K562 (cell line): ENCODE measurements around the gene RNF224. TPM values are rescaled to one million over a fixed set of nuclear protein-coding genes. Genes with fewer than 3 reads are reported as not detected.

ENCODE experiments used
- DNMT1 ChIP-seq: fragments of 450-650 bp; IDR thresholded peaks from 2 replicates; pipeline ENCODE4 v1.6.1; 2016; ENCODE audit warnings: antibody characterized with exemption, mild to moderate bottlenecking
- GATAD2A ChIP-seq: fragments of 450-650 bp; IDR thresholded peaks from 2 replicates; pipeline ENCODE4 v1.6.1; 2017
- HMGN3 ChIP-seq: IDR thresholded peaks from 2 replicates; pipeline ENCODE4 v1.6.1; 2011; ENCODE audit warnings: borderline replicate concordance, low read depth, mild to moderate bottlenecking, mixed read lengths, low read length; ENCODE audit not compliant: insufficient read length; ENCODE audit errors: extremely low read depth
- MCM5 ChIP-seq: fragments of 450-650 bp; IDR thresholded peaks from 2 replicates; pipeline ENCODE4 v1.6.1; 2016; ENCODE audit warnings: low read depth
- MXD1 ChIP-seq: fragments of 250-450 bp; sonication (Bioruptor Pico); IDR thresholded peaks from 2 replicates; pipeline ENCODE4 v1.8.0; 2021; ENCODE audit warnings: borderline replicate concordance, mild to moderate bottlenecking, moderate library complexity; ENCODE audit not compliant: poor library complexity, severe bottlenecking
- PYGO2 ChIP-seq: fragments of 450-650 bp; IDR thresholded peaks from 2 replicates; pipeline ENCODE4 v1.6.1; 2016; ENCODE audit warnings: mild to moderate bottlenecking, missing genetic modification characterization, moderate library complexity, missing compliant biosample characterization
- RBFOX2 ChIP-seq: fragments of 200-400 bp; formaldehyde crosslinking; IDR thresholded peaks from 2 replicates; pipeline ENCODE4 v1.6.1; 2017; ENCODE audit warnings: low read depth, mild to moderate bottlenecking, low read length, moderate library complexity
- RBM22 ChIP-seq: fragments of 200-400 bp; formaldehyde crosslinking; IDR thresholded peaks from 2 replicates; pipeline ENCODE4 v1.6.1; 2018; ENCODE audit warnings: low read length, low read depth; ENCODE audit not compliant: poor library complexity, severe bottlenecking
- SREBF1 ChIP-seq: fragments of 150-350 bp; IDR thresholded peaks from 2 replicates; pipeline ENCODE4 v1.6.1; 2014; ENCODE audit warnings: antibody characterized with exemption, low read depth, low read length, borderline replicate concordance
- ZNF232 ChIP-seq: sonication (generic); formaldehyde crosslinking; IDR thresholded peaks from 2 replicates; pipeline ENCODE4 v1.8.0; 2022; ENCODE audit warnings: mild to moderate bottlenecking, missing genetic modification reagents
- ZNF282 ChIP-seq: sonication (generic); formaldehyde crosslinking; IDR thresholded peaks from 2 replicates; pipeline ENCODE4 v1.8.1; 2023; ENCODE audit warnings: missing genetic modification reagents
- ZNF347 ChIP-seq: fragments of 450-650 bp; formaldehyde crosslinking; IDR thresholded peaks from 2 replicates; pipeline ENCODE4 v1.4.0; 2020; ENCODE audit warnings: low read depth, mild to moderate bottlenecking, moderate library complexity
- polyA plus RNA-seq, 8 experiments: library from polyadenylated mRNA; depleted of rRNA in 4 of 8; stranded (reverse) in 5 of 8; unstranded in 3 of 8; fragments of >200 nt; fragmentation: Nextera tagmentation in 2 of 8; fragmentation: Illumina TruSeq in 1 of 8; extraction: Ambion mirVana in 2 of 8; extraction: Trizol in 1 of 8; gene quantifications; 2 replicates each; pipeline versions ENCODE4 v1.2.1 to v1.2.3, GENCODE V29; 2011 to 2014; ENCODE audit warnings: inconsistent platforms in 1 of 8, missing spikeins in 1 of 8
- total RNA-seq, 7 experiments: library from RNA; depleted of rRNA in 6 of 7; stranded (reverse); fragments of >200 nt in 6 of 7; fragmentation: Illumina TruSeq in 2 of 7; extraction: Trizol in 2 of 7; gene quantifications; 2 replicates each; pipeline versions ENCODE4 v1.2.1 to v1.2.3, GENCODE V29; 2011 to 2021; ENCODE audit warnings: low replicate concordance in 1 of 7
- TF ChIP-seq, protein P1 (sequence below), 3 experiments: IDR thresholded peaks in 2 of 3; conservative IDR thresholded peaks in 1 of 3; 2 replicates each; pipeline ENCODE4 v1.5.1; 2011 to 2012; ENCODE audit warnings: low read length in 3 of 3, mild to moderate bottlenecking in 3 of 3, control low read depth in 2 of 3, improper control_type of control experiment in 1 of 3, inconsistent platforms in 1 of 3, low read depth in 1 of 3, mixed read lengths in 1 of 3, moderate library complexity in 1 of 3; ENCODE audit not compliant: insufficient read depth in 2 of 3
- TF ChIP-seq, protein P2 (sequence below): IDR thresholded peaks from 3 replicates; pipeline ENCODE4 v1.6.1; 2011; ENCODE audit warnings: borderline replicate concordance, mild to moderate bottlenecking, moderate library complexity; ENCODE audit not compliant: insufficient read length; ENCODE audit errors: extremely low read depth
- TF ChIP-seq, protein P3 (sequence below): sonication (generic); formaldehyde crosslinking; IDR thresholded peaks from 2 replicates; pipeline ENCODE4 v1.8.1; 2023; ENCODE audit warnings: mild to moderate bottlenecking, missing genetic modification reagents

Gene RNF224
- total and polyA plus RNA-seq, 9 of the 15 experiments (the other 6 are each of a cell fraction or from before 2014, with no cell fraction given) = not detected

GRCh38 chr9:137182836-137183235 lies 44.5 kb upstream of the RNF224 start (continued):
- TF ChIP-seq MXD1 (CRISPR knock-in tag) (no peak), HMGN3 (peak; percentile 25), PYGO2 (no peak), RBFOX2 (0 out of 2 replicates have a peak, but pooled peaks have one; percentile 8), DNMT1 (no peak), GATAD2A (no peak), RBM22 (no peak), ZNF282 (CRISPR knock-in tag) (no peak), ZNF232 (no peak), MCM5 (no peak), SREBF1 (no peak), ZNF347 (CRISPR knock-in tag) (no peak)
- TF ChIP-seq, protein P1, sequence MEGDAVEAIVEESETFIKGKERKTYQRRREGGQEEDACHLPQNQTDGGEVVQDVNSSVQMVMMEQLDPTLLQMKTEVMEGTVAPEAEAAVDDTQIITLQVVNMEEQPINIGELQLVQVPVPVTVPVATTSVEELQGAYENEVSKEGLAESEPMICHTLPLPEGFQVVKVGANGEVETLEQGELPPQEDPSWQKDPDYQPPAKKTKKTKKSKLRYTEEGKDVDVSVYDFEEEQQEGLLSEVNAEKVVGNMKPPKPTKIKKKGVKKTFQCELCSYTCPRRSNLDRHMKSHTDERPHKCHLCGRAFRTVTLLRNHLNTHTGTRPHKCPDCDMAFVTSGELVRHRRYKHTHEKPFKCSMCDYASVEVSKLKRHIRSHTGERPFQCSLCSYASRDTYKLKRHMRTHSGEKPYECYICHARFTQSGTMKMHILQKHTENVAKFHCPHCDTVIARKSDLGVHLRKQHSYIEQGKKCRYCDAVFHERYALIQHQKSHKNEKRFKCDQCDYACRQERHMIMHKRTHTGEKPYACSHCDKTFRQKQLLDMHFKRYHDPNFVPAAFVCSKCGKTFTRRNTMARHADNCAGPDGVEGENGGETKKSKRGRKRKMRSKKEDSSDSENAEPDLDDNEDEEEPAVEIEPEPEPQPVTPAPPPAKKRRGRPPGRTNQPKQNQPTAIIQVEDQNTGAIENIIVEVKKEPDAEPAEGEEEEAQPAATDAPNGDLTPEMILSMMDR (IDR thresholded peaks at IDR 0.05 in 2 of 3, conservative IDR thresholded peaks at IDR 0.05 in 1 of 3; ENCODE audit: insufficient read depth in 2 of 3, low read depth in 1 of 3, low read length in 3 of 3) = no peak
- TF ChIP-seq, protein P2, sequence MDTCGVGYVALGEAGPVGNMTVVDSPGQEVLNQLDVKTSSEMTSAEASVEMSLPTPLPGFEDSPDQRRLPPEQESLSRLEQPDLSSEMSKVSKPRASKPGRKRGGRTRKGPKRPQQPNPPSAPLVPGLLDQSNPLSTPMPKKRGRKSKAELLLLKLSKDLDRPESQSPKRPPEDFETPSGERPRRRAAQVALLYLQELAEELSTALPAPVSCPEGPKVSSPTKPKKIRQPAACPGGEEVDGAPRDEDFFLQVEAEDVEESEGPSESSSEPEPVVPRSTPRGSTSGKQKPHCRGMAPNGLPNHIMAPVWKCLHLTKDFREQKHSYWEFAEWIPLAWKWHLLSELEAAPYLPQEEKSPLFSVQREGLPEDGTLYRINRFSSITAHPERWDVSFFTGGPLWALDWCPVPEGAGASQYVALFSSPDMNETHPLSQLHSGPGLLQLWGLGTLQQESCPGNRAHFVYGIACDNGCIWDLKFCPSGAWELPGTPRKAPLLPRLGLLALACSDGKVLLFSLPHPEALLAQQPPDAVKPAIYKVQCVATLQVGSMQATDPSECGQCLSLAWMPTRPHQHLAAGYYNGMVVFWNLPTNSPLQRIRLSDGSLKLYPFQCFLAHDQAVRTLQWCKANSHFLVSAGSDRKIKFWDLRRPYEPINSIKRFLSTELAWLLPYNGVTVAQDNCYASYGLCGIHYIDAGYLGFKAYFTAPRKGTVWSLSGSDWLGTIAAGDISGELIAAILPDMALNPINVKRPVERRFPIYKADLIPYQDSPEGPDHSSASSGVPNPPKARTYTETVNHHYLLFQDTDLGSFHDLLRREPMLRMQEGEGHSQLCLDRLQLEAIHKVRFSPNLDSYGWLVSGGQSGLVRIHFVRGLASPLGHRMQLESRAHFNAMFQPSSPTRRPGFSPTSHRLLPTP = no peak
- TF ChIP-seq, protein P3, sequence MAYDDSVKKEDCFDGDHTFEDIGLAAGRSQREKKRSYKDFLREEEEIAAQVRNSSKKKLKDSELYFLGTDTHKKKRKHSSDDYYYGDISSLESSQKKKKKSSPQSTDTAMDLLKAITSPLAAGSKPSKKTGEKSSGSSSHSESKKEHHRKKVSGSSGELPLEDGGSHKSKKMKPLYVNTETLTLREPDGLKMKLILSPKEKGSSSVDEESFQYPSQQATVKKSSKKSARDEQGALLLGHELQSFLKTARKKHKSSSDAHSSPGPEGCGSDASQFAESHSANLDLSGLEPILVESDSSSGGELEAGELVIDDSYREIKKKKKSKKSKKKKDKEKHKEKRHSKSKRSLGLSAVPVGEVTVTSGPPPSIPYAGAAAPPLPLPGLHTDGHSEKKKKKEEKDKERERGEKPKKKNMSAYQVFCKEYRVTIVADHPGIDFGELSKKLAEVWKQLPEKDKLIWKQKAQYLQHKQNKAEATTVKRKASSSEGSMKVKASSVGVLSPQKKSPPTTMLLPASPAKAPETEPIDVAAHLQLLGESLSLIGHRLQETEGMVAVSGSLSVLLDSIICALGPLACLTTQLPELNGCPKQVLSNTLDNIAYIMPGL = no peak
